GM12878 (cell line): ENCODE measurements around the gene FANCG. TPM values are rescaled to one million over a fixed set of nuclear protein-coding genes. Genes with fewer than 3 reads are reported as not detected.

Experiments used
- ATAC-seq: fragments of 200-7000 bp; cut with Tn5 transposase; 3 replicates; pipeline ENCODE4 v1.9.1; 2020; ENCODE audit warnings: mild to moderate bottlenecking, moderate library complexity
- BruUV-seq: library from RNA; stranded (reverse); fragments of 400-500 nt; replicated peaks from 2 replicates; lab custom pipeline; 2021; lab: Mats Ljungman, UMichigan
- CTCF ChIA-PET: fragments of 300-600 bp; sonication (Branson Sonifier 250); formaldehyde crosslinking; extraction: SDS; loops from one replicate; lab custom pipeline; 2021; ENCODE audit warnings: inconsistent platforms; lab: Yijun Ruan, JAX
- POLR2A ChIA-PET: fragments of 350-600 bp; formaldehyde crosslinking; extraction: SDS; loops from one replicate; lab custom pipeline; 2021; ENCODE audit warnings: inconsistent platforms; lab: Charles Lee
- RAD21 ChIA-PET: fragments of 300-600 bp; sonication (Branson Sonifier 250); formaldehyde crosslinking; loops from one replicate; lab custom pipeline; 2023; ENCODE audit warnings: antibody characterized with exemption; ENCODE audit not compliant: unreplicated experiment; lab: Charles Lee
- SMC1A ChIA-PET: fragments of 300-600 bp; sonication (Branson Sonifier 250); formaldehyde crosslinking; loops from one replicate; lab custom pipeline; 2023; ENCODE audit not compliant: unreplicated experiment, uncharacterized antibody; lab: Charles Lee
- DNase-seq: peaks from one replicate; pipeline ENCODE4 v3.0.0-alpha.2; 2011; ENCODE audit warnings: low read depth, low spot score
- FAIRE-seq: peaks from 3 replicates; lab custom pipeline; 2011; peaks lifted over from hg19 to GRCh38; lab: Jason Lieb, UNC
- H2AFZ ChIP-seq: 2 replicates; pipeline ENCODE4 v1.6.0; 2011; ENCODE audit warnings: low read depth, low read length, control low read depth; ENCODE audit not compliant: control insufficient read depth
- H3K27ac ChIP-seq: 2 replicates; pipeline ENCODE4 v1.5.1; 2011; ENCODE audit warnings: control low read depth; ENCODE audit not compliant: control insufficient read depth, insufficient read depth
- H3K27me3 ChIP-seq, 2 experiments: replicated peaks in 1 of 2; 2 replicates each; pipeline versions ENCODE4 v1.6.0 to v1.6.1; 2011; ENCODE audit warnings: low read length in 1 of 2; ENCODE audit not compliant: control insufficient read depth in 2 of 2, insufficient read depth in 2 of 2
- H3K36me3 ChIP-seq, 2 experiments: 2 replicates each; pipeline ENCODE4 v1.5.1; 2011; ENCODE audit warnings: low read length in 1 of 2; ENCODE audit not compliant: control insufficient read depth in 2 of 2, insufficient read depth in 2 of 2
- H3K4me1 ChIP-seq: 2 replicates; pipeline ENCODE4 v1.6.1; 2011; ENCODE audit warnings: mild to moderate bottlenecking, low read length, moderate library complexity, mixed read lengths; ENCODE audit not compliant: control insufficient read depth, insufficient read depth
- H3K4me2 ChIP-seq: 2 replicates; pipeline ENCODE4 v1.6.0; 2011; ENCODE audit warnings: control low read depth; ENCODE audit not compliant: control insufficient read depth, insufficient read depth
- H3K4me3 ChIP-seq: fragments of 200-600 bp; sonication (generic); 2 replicates; pipeline ENCODE4 v1.5.1; 2016
- H3K79me2 ChIP-seq: 2 replicates; pipeline ENCODE4 v1.6.0; 2011; ENCODE audit warnings: low read length; ENCODE audit not compliant: control insufficient read depth, insufficient read depth
- H3K9ac ChIP-seq: 2 replicates; pipeline ENCODE4 v1.8.0; 2011; ENCODE audit warnings: low read length, control low read depth, mixed read lengths; ENCODE audit not compliant: control insufficient read depth, insufficient read depth
- H3K9me3 ChIP-seq: replicated peaks from 3 replicates; pipeline ENCODE4 v1.5.1; 2011; ENCODE audit warnings: mild to moderate bottlenecking, low read length; ENCODE audit not compliant: control insufficient read depth, insufficient read depth
- H4K20me1 ChIP-seq: 2 replicates; pipeline ENCODE4 v1.6.0; 2011; ENCODE audit not compliant: control insufficient read depth, insufficient read depth
- CHD2 ChIP-seq: IDR thresholded peaks from 2 replicates; pipeline ENCODE4 v1.6.1; 2011; ENCODE audit warnings: low read depth, low read length, improper control_type of control experiment, borderline replicate concordance
- CREM ChIP-seq: IDR thresholded peaks from 2 replicates; pipeline ENCODE4 v1.6.1; 2014; ENCODE audit warnings: antibody characterized with exemption, low read depth
- FOS ChIP-seq: IDR thresholded peaks from 3 replicates; pipeline ENCODE4 v1.6.1; 2011; ENCODE audit warnings: borderline replicate concordance; ENCODE audit not compliant: insufficient read length; ENCODE audit errors: extremely low read depth
- NFXL1 ChIP-seq: fragments of 450-650 bp; IDR thresholded peaks from 2 replicates; pipeline ENCODE4 v1.6.1; 2017; ENCODE audit warnings: antibody characterized with exemption, mild to moderate bottlenecking, borderline replicate concordance
- POU2F2 ChIP-seq: IDR thresholded peaks from 3 replicates; pipeline ENCODE4 v1.6.1; 2011; ENCODE audit warnings: low read depth, mild to moderate bottlenecking, low read length, borderline replicate concordance
- SMAD1 ChIP-seq: fragments of 450-650 bp; IDR thresholded peaks from 2 replicates; pipeline ENCODE4 v1.6.1; 2018; ENCODE audit warnings: mild to moderate bottlenecking, low read depth; ENCODE audit not compliant: partially characterized antibody
- SMAD5 ChIP-seq: IDR thresholded peaks from 2 replicates; pipeline ENCODE4 v1.6.1; 2016; ENCODE audit warnings: antibody characterized with exemption, low read depth
- SREBF2 ChIP-seq: IDR thresholded peaks from 2 replicates; pipeline ENCODE4 v1.6.1; 2012; ENCODE audit warnings: mild to moderate bottlenecking, low read length
- TARDBP ChIP-seq: IDR thresholded peaks from 2 replicates; pipeline ENCODE4 v1.6.1; 2016; ENCODE audit warnings: borderline replicate concordance
- TCF12 ChIP-seq: IDR thresholded peaks from 2 replicates; pipeline ENCODE4 v1.6.1; 2011; ENCODE audit warnings: low read depth, mild to moderate bottlenecking, low read length
- WGBS: methylation state at CpG from one replicate; pipeline ENCODE4 v1.1.6; 2016; ENCODE audit warnings: low lambda C conversion rate; ENCODE audit not compliant: insufficient replicate concordance, insufficient coverage; ENCODE audit errors: missing lambda C conversion rate; 5-methylcytosine and 5-hydroxymethylcytosine counted together
- in situ Hi-C: fragments of 300-500 bp; cut with MboI; formaldehyde crosslinking; loops from 9 replicates; pipeline ENCODE4 v1.14.3; 2018; ENCODE audit warnings: mixed read lengths
- intact Hi-C: fragments of 100-400 bp; cut with micrococcal nuclease; formaldehyde crosslinking; loops from one replicate; pipeline ENCODE4 v1.14.2; 2022; ENCODE audit not compliant: unreplicated experiment
- polyA plus RNA-seq, 11 experiments: library from polyadenylated mRNA; depleted of rRNA in 4 of 11; unstranded in 6 of 11; stranded (reverse) in 5 of 11; fragments of >200 nt; fragmentation: Nextera tagmentation in 4 of 11; fragmentation: Illumina TruSeq in 1 of 11; extraction: Ambion mirVana in 4 of 11; extraction: Trizol in 1 of 11; gene quantifications; 1 replicate in 1 of 11; 2 replicates in 10 of 11; pipeline versions ENCODE4 v1.2.1 to v1.2.3, GENCODE V29; 2011 to 2016; ENCODE audit warnings: inconsistent platforms in 2 of 11, missing spikeins in 2 of 11, low read depth in 1 of 11
- total RNA-seq, 4 experiments: library from RNA; depleted of rRNA in 3 of 4; stranded (reverse); fragments of >200 nt in 3 of 4; fragmentation: Illumina TruSeq in 1 of 4; extraction: Trizol in 1 of 4; gene quantifications; 2 replicates each; pipeline versions ENCODE4 v1.2.1 to v1.2.3, GENCODE V29; 2013 to 2021
- TF ChIP-seq, protein P1 (sequence below): fragments of 450-650 bp; IDR thresholded peaks from 2 replicates; pipeline ENCODE4 v1.6.1; 2014; ENCODE audit warnings: mild to moderate bottlenecking
- TF ChIP-seq, protein P2 (sequence below): IDR thresholded peaks from 2 replicates; pipeline ENCODE4 v1.6.1; 2012; ENCODE audit warnings: low read depth, low read length, improper control_type of control experiment
- TF ChIP-seq, protein P3 (sequence below): fragments of 450-650 bp; IDR thresholded peaks from 2 replicates; pipeline ENCODE4 v1.6.1; 2017; ENCODE audit warnings: mild to moderate bottlenecking, low read depth, inconsistent platforms; ENCODE audit not compliant: poor library complexity, severe bottlenecking
- TF ChIP-seq, protein P4 (sequence below): fragments of 450-650 bp; IDR thresholded peaks from 2 replicates; pipeline ENCODE4 v1.6.1; 2017; ENCODE audit warnings: mild to moderate bottlenecking

FANCG gene
- total and polyA plus RNA-seq, 10 of the 15 experiments (the other 5 are each of a cell fraction or from before 2014, with no cell fraction given): 16.4 to 78.7 (median 45.4) TPM

DNA sequence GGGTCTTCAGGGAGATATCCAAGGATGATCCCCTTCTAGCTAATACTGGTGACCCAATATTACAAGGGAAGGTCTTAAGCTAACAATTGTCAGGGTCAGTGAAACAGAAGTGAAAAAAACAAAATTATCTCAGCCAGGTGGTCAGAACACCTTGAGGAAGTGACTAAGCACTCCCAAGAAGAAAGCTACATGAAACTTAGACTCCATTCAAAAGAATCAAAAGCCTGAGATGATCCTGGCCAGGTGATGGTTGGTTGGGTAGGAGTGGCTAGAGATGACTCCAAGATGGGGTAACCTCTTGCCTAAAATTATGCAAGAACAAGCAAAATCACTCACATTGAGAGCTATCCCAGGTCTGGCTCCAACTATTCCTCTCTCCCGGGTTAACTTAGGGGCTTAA, 12.7 kb downstream of the FANCG start:
- peaks cover 30% of the 10 kb centered on the region for H4K20me1 ChIP-seq
- H3K27me3 ChIP-seq: no peaks in the 10 kb centered on the region
- ChIA-PET POLR2A (interaction anchor here (1.0 to 1.2 kb wide), 2 partner anchors 12 to 16 kb away, joined by 3 to 9 read pairs; partner anchors contain the start of gene FANCG), CTCF (interaction anchor here (1.1 to 2.0 kb wide), 3 partner anchors 15 to 74 kb away, joined by 5 to 12 read pairs (median 10); partner anchors contain the start of gene PIGO), RAD21 (no interaction called here), SMC1A (interaction anchor here (0.6 to 0.9 kb wide), 3 partner anchors 14 to 168 kb away, joined by 3 read pairs; no protein-coding TSS in a partner anchor)
- intact Hi-C loops: no loop called here
- ATAC-seq: no peak
- H3K4me3 ChIP-seq: no peak overlapping the region
- H3K9me3 ChIP-seq: no peaks in the 10 kb centered on the region
- H3K79me2 ChIP-seq: peaks cover 52% of the 10 kb centered on the region
- H3K4me1 ChIP-seq: peaks cover 4% of the 10 kb centered on the region
- TF ChIP-seq, protein P1, sequence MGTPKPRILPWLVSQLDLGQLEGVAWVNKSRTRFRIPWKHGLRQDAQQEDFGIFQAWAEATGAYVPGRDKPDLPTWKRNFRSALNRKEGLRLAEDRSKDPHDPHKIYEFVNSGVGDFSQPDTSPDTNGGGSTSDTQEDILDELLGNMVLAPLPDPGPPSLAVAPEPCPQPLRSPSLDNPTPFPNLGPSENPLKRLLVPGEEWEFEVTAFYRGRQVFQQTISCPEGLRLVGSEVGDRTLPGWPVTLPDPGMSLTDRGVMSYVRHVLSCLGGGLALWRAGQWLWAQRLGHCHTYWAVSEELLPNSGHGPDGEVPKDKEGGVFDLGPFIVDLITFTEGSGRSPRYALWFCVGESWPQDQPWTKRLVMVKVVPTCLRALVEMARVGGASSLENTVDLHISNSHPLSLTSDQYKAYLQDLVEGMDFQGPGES: no peak
- TF ChIP-seq, protein P2, sequence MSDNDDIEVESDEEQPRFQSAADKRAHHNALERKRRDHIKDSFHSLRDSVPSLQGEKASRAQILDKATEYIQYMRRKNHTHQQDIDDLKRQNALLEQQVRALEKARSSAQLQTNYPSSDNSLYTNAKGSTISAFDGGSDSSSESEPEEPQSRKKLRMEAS: no peak
- TF ChIP-seq CREM (no peak), FOS (no peak), TCF12 (no peak), SMAD5 (no peak), SMAD1 (no peak), SREBF2 (no peak), TARDBP (no peak), NFXL1 (no peak), POU2F2 (no peak), CHD2 (no peak)
- TF ChIP-seq, protein P3, sequence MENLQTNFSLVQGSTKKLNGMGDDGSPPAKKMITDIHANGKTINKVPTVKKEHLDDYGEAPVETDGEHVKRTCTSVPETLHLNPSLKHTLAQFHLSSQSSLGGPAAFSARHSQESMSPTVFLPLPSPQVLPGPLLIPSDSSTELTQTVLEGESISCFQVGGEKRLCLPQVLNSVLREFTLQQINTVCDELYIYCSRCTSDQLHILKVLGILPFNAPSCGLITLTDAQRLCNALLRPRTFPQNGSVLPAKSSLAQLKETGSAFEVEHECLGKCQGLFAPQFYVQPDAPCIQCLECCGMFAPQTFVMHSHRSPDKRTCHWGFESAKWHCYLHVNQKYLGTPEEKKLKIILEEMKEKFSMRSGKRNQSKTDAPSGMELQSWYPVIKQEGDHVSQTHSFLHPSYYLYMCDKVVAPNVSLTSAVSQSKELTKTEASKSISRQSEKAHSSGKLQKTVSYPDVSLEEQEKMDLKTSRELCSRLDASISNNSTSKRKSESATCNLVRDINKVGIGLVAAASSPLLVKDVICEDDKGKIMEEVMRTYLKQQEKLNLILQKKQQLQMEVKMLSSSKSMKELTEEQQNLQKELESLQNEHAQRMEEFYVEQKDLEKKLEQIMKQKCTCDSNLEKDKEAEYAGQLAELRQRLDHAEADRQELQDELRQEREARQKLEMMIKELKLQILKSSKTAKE: no peak
- TF ChIP-seq, protein P4, sequence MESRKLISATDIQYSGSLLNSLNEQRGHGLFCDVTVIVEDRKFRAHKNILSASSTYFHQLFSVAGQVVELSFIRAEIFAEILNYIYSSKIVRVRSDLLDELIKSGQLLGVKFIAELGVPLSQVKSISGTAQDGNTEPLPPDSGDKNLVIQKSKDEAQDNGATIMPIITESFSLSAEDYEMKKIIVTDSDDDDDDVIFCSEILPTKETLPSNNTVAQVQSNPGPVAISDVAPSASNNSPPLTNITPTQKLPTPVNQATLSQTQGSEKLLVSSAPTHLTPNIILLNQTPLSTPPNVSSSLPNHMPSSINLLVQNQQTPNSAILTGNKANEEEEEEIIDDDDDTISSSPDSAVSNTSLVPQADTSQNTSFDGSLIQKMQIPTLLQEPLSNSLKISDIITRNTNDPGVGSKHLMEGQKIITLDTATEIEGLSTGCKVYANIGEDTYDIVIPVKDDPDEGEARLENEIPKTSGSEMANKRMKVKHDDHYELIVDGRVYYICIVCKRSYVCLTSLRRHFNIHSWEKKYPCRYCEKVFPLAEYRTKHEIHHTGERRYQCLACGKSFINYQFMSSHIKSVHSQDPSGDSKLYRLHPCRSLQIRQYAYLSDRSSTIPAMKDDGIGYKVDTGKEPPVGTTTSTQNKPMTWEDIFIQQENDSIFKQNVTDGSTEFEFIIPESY: no peak
- TF ChIP-seq, all 136 proteins: peak for 0
- BruUV-seq: no TSS peak
- FAIRE-seq (no peak), DNase-seq (no peak)
- no peak overlapping the region for H3K9ac ChIP-seq
- H3K36me3 ChIP-seq: peaks cover 34 to 51% of the 10 kb centered on the region in 2 experiments
- 100% methylated on average over 1 of the region's 1 CpG for whole genome bisulfite sequencing
- H2AFZ ChIP-seq: no peak overlapping the region
- H3K27ac ChIP-seq: no peak overlapping the region
- in situ Hi-C loops: no loop called here
- H3K4me2 ChIP-seq: no peak overlapping the region
